ENCODE measurements around the gene ITLN1. TPM values are rescaled to one million over a fixed set of nuclear protein-coding genes. Genes with fewer than 3 reads are reported as not detected.

Gene ITLN1
- total and polyA plus RNA-seq, 4 donors, result 0.86 to 110 (median 2.5) TPM

- no peak for TF ChIP-seq CTCF (IDR thresholded peaks at IDR 0.05; ENCODE audit: control extremely low read depth, extremely low read depth)
- ATAC-seq (ENCODE audit: insufficient read depth, low FRiP score) (no peak), DNase-seq (no peak)
- Histone ChIP-seq H3K9ac (ENCODE audit: insufficient read depth in 1 of 2, low read length in 2 of 2) (no peak overlapping the region), H3K36me3 (ENCODE audit: control insufficient read depth in 4 of 4, insufficient read depth in 4 of 4, low read length in 4 of 4) (no peaks in the 10 kb centered on the region), H3K4me3 (no peak overlapping the region), H3K4me1 (ENCODE audit: control insufficient read depth in 5 of 5, insufficient read depth in 5 of 5, low read length in 5 of 5) (peaks cover 0 to 8% (median 0%) of the 10 kb centered on the region in 5 donors), H3K27ac (ENCODE audit: low read depth in 1 of 2, low read length in 1 of 2) (no peak overlapping the region), H3K9me3 (ENCODE audit: control insufficient read depth in 4 of 4, insufficient read depth in 3 of 4, low read length in 3 of 4) (no peaks in the 10 kb centered on the region), H3K27me3 (ENCODE audit: control insufficient read depth in 3 of 3, insufficient read depth in 3 of 3, low read length in 2 of 3) (peaks cover 0 to under 1% (median 0%) of the 10 kb centered on the region in 3 donors)
- WGBS, 2 donors, result 51 to 75% methylated on average over 7 of the region's 7 CpGs
Observed at GRCh38 chr1:160838888-160839287, 46.1 kb downstream of the ITLN1 start.

GRCh38 chr1:160837558-160838205 lies 47.3 kb downstream of the ITLN1 start:
- Histone ChIP-seq H3K4me1 (ENCODE audit: control insufficient read depth in 5 of 5, insufficient read depth in 5 of 5, low read length in 5 of 5) (peaks cover 0 to 8% (median 0%) of the 10 kb centered on the region in 5 donors), H3K4me3 (no peak overlapping the region), H3K9ac (ENCODE audit: insufficient read depth in 1 of 2, low read length in 2 of 2) (no peak overlapping the region), H3K27me3 (ENCODE audit: control insufficient read depth in 3 of 3, insufficient read depth in 3 of 3, low read length in 2 of 3) (no peaks in the 10 kb centered on the region), H3K36me3 (ENCODE audit: control insufficient read depth in 4 of 4, insufficient read depth in 4 of 4, low read length in 4 of 4) (no peaks in the 10 kb centered on the region), H3K9me3 (ENCODE audit: control insufficient read depth in 4 of 4, insufficient read depth in 3 of 4, low read length in 3 of 4) (no peaks in the 10 kb centered on the region), H3K27ac (ENCODE audit: low read depth in 1 of 2, low read length in 1 of 2) (peak overlapping the region in 1 of 2 donors; percentile 13)
- TF ChIP-seq CTCF (IDR thresholded peaks at IDR 0.05; ENCODE audit: control extremely low read depth, extremely low read depth), result no peak
- ATAC-seq (ENCODE audit: insufficient read depth, low FRiP score) (no peak), DNase-seq (peak in 2 of 3 donors; percentile 4 to 14)
- WGBS, 2 donors, result 25 to 57% methylated on average over 9 of the region's 9 CpGs

- no peak for TF ChIP-seq CTCF (IDR thresholded peaks at IDR 0.05; ENCODE audit: control extremely low read depth, extremely low read depth)
- DNase-seq, result no peak
- H3K4me1 ChIP-seq (ENCODE audit: control insufficient read depth in 5 of 5, insufficient read depth in 5 of 5, low read length in 5 of 5), result peaks cover 0 to 8% (median 0%) of the 10 kb centered on the region in 5 donors
- no peaks in the 10 kb centered on the region for H3K27me3 ChIP-seq (ENCODE audit: control insufficient read depth in 3 of 3, insufficient read depth in 3 of 3, low read length in 2 of 3)
- ATAC-seq (ENCODE audit: insufficient read depth, low FRiP score), result no peak
- no peak overlapping the region for H3K4me3 ChIP-seq
- 56 to 61% methylated on average over 4 of the region's 4 CpGs for WGBS, 2 donors
- no peak overlapping the region for H3K27ac ChIP-seq (ENCODE audit: low read depth in 1 of 2, low read length in 1 of 2)
- no peaks in the 10 kb centered on the region for H3K9me3 ChIP-seq (ENCODE audit: control insufficient read depth in 4 of 4, insufficient read depth in 3 of 4, low read length in 3 of 4)
- no peak overlapping the region for H3K9ac ChIP-seq (ENCODE audit: insufficient read depth in 1 of 2, low read length in 2 of 2)
- no peaks in the 10 kb centered on the region for H3K36me3 ChIP-seq (ENCODE audit: control insufficient read depth in 4 of 4, insufficient read depth in 4 of 4, low read length in 4 of 4)
Observed at GRCh38 chr1:160836981-160837557, 47.9 kb downstream of the ITLN1 start.
